GM18511 (cell line): ENCODE measurements around the gene THBS2.
"Not testable (repeated sequence)": the region's sequence is repeated elsewhere in the genome, so short reads cannot be mapped to it uniquely, and the experiment has no call there.

Experiments
- ATAC-seq: cut with Tn5 transposase; IDR thresholded peaks from one replicate; pipeline ENCODE4 v1.9.1; 2021; ENCODE audit warnings: mild to moderate bottlenecking, moderate library complexity; ENCODE audit not compliant: unreplicated experiment

The THBS2 gene

GRCh38 chr6:169212897-169213813 is 40.5 kb downstream of the THBS2 start:
- peak; percentile 99 for ATAC-seq

DNA sequence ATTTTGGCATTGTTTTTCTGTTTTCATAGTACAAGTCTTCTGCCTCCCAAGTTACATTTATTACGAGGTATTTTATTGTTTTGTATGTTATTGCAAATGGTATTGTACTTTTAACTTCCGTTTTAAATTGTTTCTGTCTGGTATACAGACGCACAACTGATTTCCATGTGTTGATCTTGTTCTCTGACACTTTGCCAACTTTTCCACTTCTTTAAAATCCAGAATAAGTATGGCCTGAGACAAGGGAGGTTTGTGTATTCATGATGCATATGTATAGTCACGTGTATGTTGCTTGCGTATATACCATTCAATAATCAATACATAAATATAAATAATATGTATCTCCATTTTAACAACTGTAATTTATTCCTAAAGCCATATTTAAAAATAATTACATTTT is 41.2 kb downstream of the THBS2 start:
- no peak for ATAC-seq

DNA sequence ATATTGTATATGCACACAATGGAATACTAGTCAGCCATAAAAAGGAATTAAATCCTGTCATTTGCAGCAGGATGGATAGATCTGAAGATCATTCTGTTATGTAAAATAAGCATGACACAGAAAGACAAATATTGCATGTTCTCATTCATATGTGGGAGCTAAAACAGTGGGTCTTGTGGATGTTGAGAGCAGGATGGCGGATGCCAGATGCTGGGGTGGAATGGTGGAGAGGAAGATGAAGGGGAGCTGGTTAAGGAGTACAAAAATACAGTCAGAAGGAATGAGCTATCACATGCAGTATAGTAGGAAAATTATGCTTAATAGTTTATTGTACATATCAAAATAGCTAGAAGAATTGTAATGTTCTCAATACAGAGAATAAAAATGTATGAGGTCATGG is 41.8 kb downstream of the THBS2 start:
- ATAC-seq, result no peak

- no peak for ATAC-seq
These were observed 43.0 kb downstream of the THBS2 start for GRCh38 chr6:169210611-169211010.

- ATAC-seq, result no peak
These were observed 45.6 kb downstream of the THBS2 start for GRCh38 chr6:169208011-169208410.

DNA sequence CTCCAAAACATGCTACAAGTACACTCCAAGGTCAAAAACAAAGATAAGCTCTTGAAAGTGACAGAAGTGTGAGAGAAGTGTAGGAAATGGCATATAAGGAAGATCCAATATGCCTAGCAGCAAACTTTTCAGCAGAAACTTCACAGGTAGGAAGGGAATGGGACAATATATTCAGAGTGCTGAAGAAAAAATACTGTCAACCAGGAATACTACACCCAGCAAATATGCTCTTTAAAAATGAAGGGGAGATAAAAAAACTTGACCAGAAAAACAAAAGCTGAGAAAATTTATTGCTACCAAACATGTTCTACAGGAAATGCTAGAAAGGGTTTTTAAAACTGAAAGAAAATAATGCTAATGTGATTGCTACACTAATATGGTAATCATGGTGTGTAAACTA is 46.2 kb downstream of the THBS2 start:
- no peak for ATAC-seq

GRCh38 chr6:169205176-169206160 is 48.2 kb downstream of the THBS2 start:
- ATAC-seq, result no peak

GRCh38 chr6:169204167-169204566 is 49.5 kb downstream of the THBS2 start:
- ATAC-seq, result no peak

DNA sequence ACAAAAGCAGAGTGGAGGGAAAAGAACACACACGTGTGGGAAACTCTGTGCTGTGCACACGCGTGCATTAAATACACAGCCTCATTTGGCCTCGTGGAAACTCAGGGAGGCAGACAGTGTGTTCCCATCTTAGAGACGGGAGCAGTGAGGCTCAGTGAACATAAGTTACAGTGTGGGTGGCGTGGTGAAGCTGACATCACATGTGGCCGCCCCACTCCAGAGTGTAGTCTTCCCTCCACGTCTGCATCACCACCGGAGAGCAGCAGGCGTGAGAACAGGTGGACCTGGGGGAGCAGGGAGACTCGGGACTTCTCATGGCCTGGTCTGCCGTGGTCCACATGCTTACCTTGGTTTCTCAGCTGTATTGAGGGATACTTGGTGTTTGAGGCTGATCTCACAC is 51.7 kb downstream of the THBS2 start:
- no peak for ATAC-seq

- ATAC-seq, result no peak
These were observed 52.6 kb downstream of the THBS2 start for GRCh38 chr6:169200893-169201514.

GRCh38 chr6:169199625-169200335 is 53.9 kb downstream of the THBS2 start:
- ATAC-seq, result no peak

DNA sequence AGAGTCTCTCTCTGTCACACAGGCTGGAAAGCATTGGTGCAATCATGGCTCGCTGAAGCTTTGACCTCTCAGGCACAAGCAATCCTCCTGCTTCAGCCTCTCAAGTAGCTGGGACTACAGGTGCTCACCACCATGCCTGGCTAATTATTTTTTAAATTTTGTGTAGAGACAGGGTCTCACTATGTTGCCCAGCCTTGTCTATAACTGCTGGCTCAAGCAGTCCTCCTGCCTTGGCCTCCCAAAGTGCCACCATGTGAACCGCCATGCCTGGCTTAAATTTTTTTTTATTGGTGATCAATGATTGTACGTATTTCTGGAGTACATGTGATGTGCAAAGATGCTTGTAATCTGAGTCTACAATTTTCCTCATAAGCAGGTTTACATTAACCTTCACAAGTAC is 54.8 kb downstream of the THBS2 start:
- no peak for ATAC-seq

DNA sequence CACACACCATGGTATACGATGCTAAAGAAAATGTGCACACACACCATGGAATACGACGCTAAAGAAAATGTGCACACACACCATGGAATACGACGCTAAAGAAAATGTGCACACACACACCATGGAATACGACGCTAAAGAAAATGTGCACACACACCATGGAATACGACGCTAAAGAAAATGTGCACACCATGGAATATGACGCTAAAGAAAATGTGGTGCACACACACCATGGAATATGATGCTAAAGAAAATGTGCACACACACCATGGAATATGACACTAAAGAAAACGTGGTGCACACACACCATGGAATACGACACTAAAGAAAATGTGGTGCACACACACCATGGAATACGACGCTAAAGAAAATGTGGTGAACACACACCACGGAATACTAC is 55.7 kb downstream of the THBS2 start:
- not testable (repeated sequence) for ATAC-seq

DNA sequence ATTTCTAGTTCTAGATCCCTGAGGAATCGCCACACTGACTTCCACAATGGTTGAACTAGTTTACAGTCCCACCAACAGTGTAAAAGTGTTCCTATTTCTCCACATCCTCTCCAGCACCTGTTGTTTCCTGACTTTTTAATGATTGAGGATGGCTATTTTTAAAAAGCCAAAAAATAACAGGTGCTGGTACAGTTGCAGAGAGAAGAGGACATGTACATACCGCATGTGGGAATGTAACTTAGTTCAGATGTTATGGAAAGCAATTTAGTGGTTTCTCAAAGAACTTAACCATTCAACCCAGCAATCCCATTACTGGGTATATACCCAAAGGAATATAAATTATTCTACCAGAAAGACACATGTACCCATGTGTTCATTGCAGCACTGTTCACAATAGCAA is 57.4 kb downstream of the THBS2 start:
- ATAC-seq, result not testable (repeated sequence)

GRCh38 chr6:169194737-169195136 is 58.9 kb downstream of the THBS2 start:
- ATAC-seq, result no peak

DNA sequence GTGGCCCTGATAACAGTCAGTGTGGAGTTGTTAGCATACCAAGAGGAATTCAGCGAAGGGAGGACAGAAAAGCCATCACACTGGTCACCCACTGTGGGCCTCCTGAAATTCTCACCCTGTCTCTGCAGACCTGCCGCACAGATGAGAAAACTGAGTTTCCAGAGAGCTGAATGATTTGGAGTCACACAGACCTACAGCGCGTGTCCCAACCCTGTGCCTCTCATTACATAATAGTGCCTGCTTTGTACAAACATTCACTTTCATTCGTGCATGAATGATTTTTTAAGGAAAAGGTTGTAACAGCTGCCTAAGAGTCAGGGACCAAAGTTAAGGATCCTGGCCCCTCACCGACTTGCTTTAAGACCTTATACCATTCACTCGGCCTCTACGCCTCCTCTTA is 62.7 kb downstream of the THBS2 start:
- ATAC-seq, result no peak

GRCh38 chr6:169190144-169190584 is 63.5 kb downstream of the THBS2 start:
- ATAC-seq, result no peak

GRCh38 chr6:169189686-169190085 is 64.0 kb downstream of the THBS2 start:
- ATAC-seq, result no peak

DNA sequence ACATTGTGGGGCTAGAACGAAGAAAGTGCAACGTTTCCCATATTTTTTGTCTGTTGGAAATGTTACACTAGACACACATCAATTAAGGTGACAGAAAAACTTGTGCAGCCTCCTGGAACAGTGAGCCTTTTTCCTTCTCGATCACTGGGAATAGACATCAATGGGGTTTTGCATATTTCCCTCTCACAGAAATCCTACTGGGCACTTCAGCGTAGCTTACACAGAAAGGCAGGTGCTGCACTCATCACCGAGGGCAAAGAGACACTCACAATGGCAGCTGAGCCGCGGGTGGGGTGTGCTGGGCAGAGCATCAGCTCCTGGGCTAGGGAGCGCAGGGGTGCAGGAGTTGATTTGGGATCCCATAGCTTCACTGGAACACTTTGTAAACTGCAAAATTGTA is 64.5 kb downstream of the THBS2 start:
- no peak for ATAC-seq

DNA sequence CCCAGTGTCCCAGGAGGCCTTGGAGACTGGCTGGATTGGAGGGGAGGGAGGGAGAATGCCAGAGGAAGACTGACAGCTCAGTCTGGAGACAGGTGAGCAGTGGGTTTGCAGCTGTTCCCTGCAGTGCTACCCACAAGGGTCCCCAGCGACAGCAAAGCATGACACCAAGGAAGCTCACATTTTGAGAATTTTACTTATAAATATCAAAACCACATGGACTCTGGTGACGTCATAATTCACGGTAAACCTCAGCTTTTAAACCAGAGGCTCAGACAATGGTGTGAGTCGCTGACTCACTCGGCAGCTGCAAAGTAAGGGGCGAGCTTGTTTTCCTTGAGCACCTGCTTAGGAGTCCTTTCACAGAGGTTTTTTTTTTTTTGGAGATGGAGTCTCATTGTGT is 65.2 kb downstream of the THBS2 start:
- ATAC-seq, result no peak
